Endodermal cell (in vitro differentiated cells): Measurements from ENCODE around the gene SEMA6D. TPM values are rescaled to one million over a fixed set of nuclear protein-coding genes. Genes with fewer than 3 reads are reported as not detected.

ENCODE experiments used
- DNase-seq: peaks from one replicate; pipeline ENCODE4 v3.0.0-alpha.2; 2017
- H3K27ac ChIP-seq: 2 replicates; pipeline ENCODE4 v1.5.1; 2013; ENCODE audit warnings: mild to moderate bottlenecking, low read depth, low read length, moderate library complexity
- H3K27me3 ChIP-seq: 2 replicates; pipeline ENCODE4 v1.6.1; 2013; ENCODE audit warnings: mild to moderate bottlenecking, low read length, moderate library complexity; ENCODE audit not compliant: insufficient read depth, control insufficient read depth, poor library complexity, severe bottlenecking
- H3K36me3 ChIP-seq: 2 replicates; pipeline ENCODE4 v1.7.0; 2013; ENCODE audit warnings: mild to moderate bottlenecking, low read length, moderate library complexity; ENCODE audit not compliant: control insufficient read depth, insufficient read depth
- H3K4me1 ChIP-seq: one replicate; pipeline ENCODE4 v1.7.0; 2013; ENCODE audit warnings: low read length; ENCODE audit not compliant: control insufficient read depth, insufficient read depth
- H3K4me3 ChIP-seq: 2 replicates; pipeline ENCODE4 v1.5.1; 2013; ENCODE audit warnings: mild to moderate bottlenecking, low read length, moderate library complexity
- H3K9ac ChIP-seq: 2 replicates; pipeline ENCODE4 v1.6.1; 2013; ENCODE audit warnings: mild to moderate bottlenecking, low read length, moderate library complexity; ENCODE audit not compliant: poor library complexity, severe bottlenecking; ENCODE audit errors: extremely low read depth
- H3K9me3 ChIP-seq: 2 replicates; pipeline ENCODE4 v1.6.1; 2013; ENCODE audit warnings: mild to moderate bottlenecking, low read length, moderate library complexity; ENCODE audit not compliant: control insufficient read depth
- H3K27ac Mint-ChIP-seq: 2 replicates; pipeline ENCODE4 v1.8.0; 2020; ENCODE audit warnings: mixed read lengths
- H3K27me3 Mint-ChIP-seq: 2 replicates; pipeline ENCODE4 v1.8.0; 2021; ENCODE audit warnings: mild to moderate bottlenecking, mixed read lengths; ENCODE audit not compliant: insufficient read depth
- H3K36me3 Mint-ChIP-seq: 2 replicates; pipeline ENCODE4 v1.8.0; 2020; ENCODE audit warnings: low read depth, mixed read lengths
- H3K4me1 Mint-ChIP-seq: 2 replicates; pipeline ENCODE4 v1.8.0; 2020; ENCODE audit warnings: mixed read lengths
- H3K4me3 Mint-ChIP-seq: 2 replicates; pipeline ENCODE4 v1.8.0; 2020; ENCODE audit warnings: mild to moderate bottlenecking, moderate library complexity, mixed read lengths
- H3K9me3 Mint-ChIP-seq: 2 replicates; pipeline ENCODE4 v1.8.0; 2020; ENCODE audit warnings: mild to moderate bottlenecking, mixed read lengths
- CTCF ChIP-seq: fragments of 200-600 bp; sonication (generic); conservative IDR thresholded peaks from 2 replicates; pipeline ENCODE4 v1.5.0; 2021; ENCODE audit warnings: antibody characterized with exemption, mild to moderate bottlenecking
- WGBS, 2 experiments: methylation state at CpG; one replicate each; pipeline versions ENCODE4 v1.1.5 to v1.1.7; 2013; ENCODE audit warnings: missing lambda C conversion rate in 2 of 2, mixed read lengths in 1 of 2; ENCODE audit not compliant: insufficient coverage in 1 of 2, insufficient read length in 1 of 2; 5-methylcytosine and 5-hydroxymethylcytosine counted together
- total RNA-seq, 2 donors: library from RNA; stranded (reverse); fragmentation: NEBNext Ultra II Directional in 1 of 2; extraction: Animal tissue kit (Norgen Biotek cat#: 25700) in 1 of 2; gene quantifications; 2 replicates in 1 of 2; 3 replicates in 1 of 2; pipeline ENCODE4 v1.2.1, GENCODE V29; 2021

Gene SEMA6D
- total RNA-seq, 2 donors from 2014 or later: 23.6 to 48.7 TPM

- H3K9ac ChIP-seq: no peak overlapping the region
- peak overlapping the region; percentile 90 for H3K4me3 Mint-ChIP-seq
- whole genome bisulfite sequencing, 2 experiments: 80 to 82% methylated on average over 3 to 6 of the region's 6 CpGs
These were observed 1.4 kb upstream of the SEMA6D start for GRCh38 chr15:47715856-47716445.

GRCh38 chr15:47716516-47716915, 789 bp upstream of the SEMA6D start:
- Histone ChIP-seq H3K9ac (peak overlapping the region; percentile 43), H3K4me3 (peak overlapping the region; percentile 91), H3K27me3 (no peaks in the 10 kb centered on the region), H3K36me3 (no peaks in the 10 kb centered on the region), H3K4me1 (peaks cover 7% of the 10 kb centered on the region), H3K27ac (no peak overlapping the region), H3K9me3 (no peaks in the 10 kb centered on the region)
- peaks cover 24% of the 10 kb centered on the region for H3K27me3 Mint-ChIP-seq
- no peak for TF ChIP-seq CTCF
- H3K27ac Mint-ChIP-seq: no peak overlapping the region
- peaks cover 1% of the 10 kb centered on the region for H3K36me3 Mint-ChIP-seq
- DNase-seq: no peak
- 84% methylated on average over 2 of the region's 2 CpGs; no CpG with 5 or more reads in 1 of the 2 experiments for WGBS, 2 experiments
- peak overlapping the region; percentile 90 for H3K4me3 Mint-ChIP-seq
- peaks cover 2% of the 10 kb centered on the region for H3K9me3 Mint-ChIP-seq
- peaks cover 45% of the 10 kb centered on the region for H3K4me1 Mint-ChIP-seq

More at GRCh38 chr15:47715856-47716445, 1.4 kb upstream of the SEMA6D start:
- no peak for TF ChIP-seq CTCF
- Histone ChIP-seq H3K4me3 (peak overlapping the region; percentile 91), H3K27me3 (no peaks in the 10 kb centered on the region), H3K36me3 (no peaks in the 10 kb centered on the region), H3K4me1 (peaks cover 7% of the 10 kb centered on the region), H3K27ac (no peak overlapping the region), H3K9me3 (no peaks in the 10 kb centered on the region)
- Mint-ChIP-seq H3K4me1 (peaks cover 39% of the 10 kb centered on the region), H3K9me3 (peaks cover 2% of the 10 kb centered on the region), H3K36me3 (no peaks in the 10 kb centered on the region), H3K27ac (no peak overlapping the region), H3K27me3 (peaks cover 22% of the 10 kb centered on the region)
- no peak for DNase-seq

GRCh38 chr15:47718497-47719437, 1.5 kb downstream of the SEMA6D start:
- Histone ChIP-seq H3K27ac (peak overlapping the region; percentile 13), H3K4me3 (peak overlapping the region; percentile 91), H3K9me3 (no peaks in the 10 kb centered on the region), H3K9ac (peak overlapping the region; percentile 43), H3K36me3 (peaks cover 21% of the 10 kb centered on the region), H3K4me1 (peaks cover 6% of the 10 kb centered on the region), H3K27me3 (no peaks in the 10 kb centered on the region)
- H3K4me1 Mint-ChIP-seq: peaks cover 48% of the 10 kb centered on the region
- H3K4me3 Mint-ChIP-seq: peak overlapping the region; percentile 90
- WGBS, 2 experiments: 2 to 8% methylated on average over 6 to 48 of the region's 48 CpGs
- H3K27ac Mint-ChIP-seq: peak overlapping the region; percentile 67
- TF ChIP-seq CTCF: peak; percentile 3
- DNase-seq: peak; percentile 57
- H3K27me3 Mint-ChIP-seq: peaks cover 24% of the 10 kb centered on the region
- H3K9me3 Mint-ChIP-seq: peaks cover 2% of the 10 kb centered on the region
- H3K36me3 Mint-ChIP-seq: peaks cover 15% of the 10 kb centered on the region
